GM23338 (cell line): ENCODE results near the gene CLK3. TPM values are rescaled to one million over a fixed set of nuclear protein-coding genes. Genes with fewer than 3 reads are reported as not detected.

Experiments
- ATAC-seq: fragments of 200-7000 bp; cut with Tn5 transposase; 3 replicates; pipeline ENCODE4 v1.9.1; 2020
- DNase-seq: peaks from one replicate; pipeline ENCODE4 v3.0.0-alpha.2; 2015; ENCODE audit warnings: low spot score
- H2AFZ ChIP-seq: fragments of 200-600 bp; sonication (generic); 2 replicates; pipeline ENCODE4 v1.8.0; 2016; ENCODE audit warnings: antibody characterized with exemption, mild to moderate bottlenecking, moderate library complexity
- H3F3A ChIP-seq: fragments of 200-600 bp; sonication (generic); replicated peaks from 2 replicates; pipeline ENCODE4 v1.8.0; 2017; ENCODE audit warnings: antibody characterized with exemption, mixed run types, low read depth
- H3K27ac ChIP-seq: fragments of 200-600 bp; sonication (generic); 2 replicates; pipeline ENCODE4 v1.6.1; 2016; ENCODE audit warnings: low read depth
- H3K27me3 ChIP-seq: fragments of 200-600 bp; sonication (generic); 2 replicates; pipeline ENCODE4 v1.8.0; 2016; ENCODE audit warnings: mild to moderate bottlenecking, mixed run types, moderate library complexity; ENCODE audit not compliant: insufficient read depth
- H3K36me3 ChIP-seq: fragments of 200-600 bp; sonication (generic); 2 replicates; pipeline ENCODE4 v1.8.0; 2016; ENCODE audit warnings: mild to moderate bottlenecking; ENCODE audit not compliant: insufficient read depth
- H3K4me1 ChIP-seq: fragments of 200-600 bp; sonication (generic); 2 replicates; pipeline ENCODE4 v1.8.0; 2016; ENCODE audit warnings: mild to moderate bottlenecking, moderate library complexity; ENCODE audit not compliant: insufficient read depth
- H3K4me2 ChIP-seq: fragments of 200-600 bp; sonication (generic); 2 replicates; pipeline ENCODE4 v1.7.1; 2017; ENCODE audit warnings: mixed run types
- H3K4me3 ChIP-seq: fragments of 200-600 bp; sonication (generic); 2 replicates; pipeline ENCODE4 v1.6.1; 2016; ENCODE audit warnings: mixed run types
- H3K79me2 ChIP-seq: fragments of 200-600 bp; sonication (generic); replicated peaks from 2 replicates; pipeline ENCODE4 v1.8.0; 2017; ENCODE audit warnings: mild to moderate bottlenecking; ENCODE audit not compliant: insufficient read depth
- H3K9me2 ChIP-seq: fragments of 200-600 bp; sonication (generic); 2 replicates; pipeline ENCODE4 v1.8.0; 2017; ENCODE audit not compliant: insufficient read depth
- H4K20me1 ChIP-seq: fragments of 200-600 bp; sonication (generic); replicated peaks from 2 replicates; pipeline ENCODE4 v1.8.0; 2017; ENCODE audit warnings: mild to moderate bottlenecking; ENCODE audit not compliant: insufficient read depth
- H3K27ac Mint-ChIP-seq: 2 replicates; pipeline ENCODE4 v1.8.0; 2020; ENCODE audit warnings: inconsistent platforms, mild to moderate bottlenecking, moderate library complexity, mixed read lengths
- H3K27me3 Mint-ChIP-seq: 3 replicates; pipeline ENCODE4 v1.8.0; 2022; ENCODE audit warnings: low read depth, mild to moderate bottlenecking, moderate library complexity, mixed read lengths, inconsistent platforms; ENCODE audit not compliant: insufficient read depth, poor library complexity
- H3K36me3 Mint-ChIP-seq: 3 replicates; pipeline ENCODE4 v1.8.0; 2021; ENCODE audit warnings: low read depth, mild to moderate bottlenecking, inconsistent platforms, moderate library complexity, mixed read lengths
- H3K4me1 Mint-ChIP-seq: 3 replicates; pipeline ENCODE4 v1.8.0; 2020; ENCODE audit warnings: mild to moderate bottlenecking, inconsistent platforms, mixed read lengths
- H3K4me3 Mint-ChIP-seq: 3 replicates; pipeline ENCODE4 v1.8.0; 2021; ENCODE audit warnings: moderate library complexity, mild to moderate bottlenecking, inconsistent platforms, mixed read lengths
- H3K9me3 Mint-ChIP-seq: 3 replicates; pipeline ENCODE4 v1.8.0; 2020; ENCODE audit warnings: moderate library complexity, mild to moderate bottlenecking, inconsistent platforms, mixed read lengths
- JUNB ChIP-seq: IDR thresholded peaks from one replicate; pipeline ENCODE4 v1.6.1; 2016; ENCODE audit warnings: antibody characterized with exemption; ENCODE audit not compliant: unreplicated experiment
- NANOG ChIP-seq: IDR thresholded peaks from 2 replicates; pipeline ENCODE4 v1.6.1; 2016; ENCODE audit warnings: antibody characterized with exemption, borderline replicate concordance
- STAT1 ChIP-seq: IDR thresholded peaks from one replicate; pipeline ENCODE4 v1.6.1; 2016; ENCODE audit warnings: antibody characterized with exemption; ENCODE audit not compliant: unreplicated experiment
- polyA plus RNA-seq: library from polyadenylated mRNA; unstranded; fragments of >200 nt; fragmentation: Nextera tagmentation; extraction: Ambion mirVana; gene quantifications from 2 replicates; pipeline ENCODE4 v1.2.1, GENCODE V29; 2016
- total RNA-seq: library from RNA; depleted of rRNA; stranded (reverse); fragments of >200 nt; shearing (Covaris generic); gene quantifications from 2 replicates; pipeline ENCODE4 v1.2.3, GENCODE V29; 2014
- TF ChIP-seq, protein P1 (sequence below): fragments of 250-450 bp; sonication (Bioruptor Pico); IDR thresholded peaks from 2 replicates; pipeline ENCODE4 v1.5.0; 2020; ENCODE audit warnings: mild to moderate bottlenecking, moderate library complexity
- TF ChIP-seq, protein P2 (sequence below): IDR thresholded peaks from 2 replicates; pipeline ENCODE4 v1.6.1; 2016; ENCODE audit warnings: antibody characterized with exemption

Gene CLK3
- total and polyA plus RNA-seq, 2 experiments from 2014 or later = 40.7 to 67.7 TPM

DNA sequence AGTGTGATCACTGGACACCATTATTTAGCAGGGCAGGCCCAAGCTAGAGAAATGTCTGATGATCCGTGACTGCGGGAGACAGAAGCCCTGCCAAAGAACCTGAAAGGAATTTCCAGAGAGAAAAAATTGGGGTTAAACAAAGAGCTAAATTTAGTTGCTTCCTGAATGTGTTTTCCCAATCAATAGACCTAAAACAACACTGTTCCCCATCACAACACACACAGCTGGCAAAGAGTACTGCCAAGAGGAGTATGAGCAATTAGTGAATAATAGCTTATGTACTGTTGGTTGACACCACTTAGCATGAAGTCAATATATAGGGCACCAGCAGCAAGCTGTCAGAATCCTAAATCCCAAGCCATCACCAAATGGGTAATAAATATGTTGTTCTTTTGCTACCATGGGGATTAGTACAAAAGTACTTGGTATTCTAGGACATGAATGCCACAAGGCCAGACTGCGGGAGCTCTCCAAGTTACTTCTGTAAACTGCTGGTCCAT, 35.7 kb downstream of the CLK3 start (continued):
- TF ChIP-seq, protein P1, sequence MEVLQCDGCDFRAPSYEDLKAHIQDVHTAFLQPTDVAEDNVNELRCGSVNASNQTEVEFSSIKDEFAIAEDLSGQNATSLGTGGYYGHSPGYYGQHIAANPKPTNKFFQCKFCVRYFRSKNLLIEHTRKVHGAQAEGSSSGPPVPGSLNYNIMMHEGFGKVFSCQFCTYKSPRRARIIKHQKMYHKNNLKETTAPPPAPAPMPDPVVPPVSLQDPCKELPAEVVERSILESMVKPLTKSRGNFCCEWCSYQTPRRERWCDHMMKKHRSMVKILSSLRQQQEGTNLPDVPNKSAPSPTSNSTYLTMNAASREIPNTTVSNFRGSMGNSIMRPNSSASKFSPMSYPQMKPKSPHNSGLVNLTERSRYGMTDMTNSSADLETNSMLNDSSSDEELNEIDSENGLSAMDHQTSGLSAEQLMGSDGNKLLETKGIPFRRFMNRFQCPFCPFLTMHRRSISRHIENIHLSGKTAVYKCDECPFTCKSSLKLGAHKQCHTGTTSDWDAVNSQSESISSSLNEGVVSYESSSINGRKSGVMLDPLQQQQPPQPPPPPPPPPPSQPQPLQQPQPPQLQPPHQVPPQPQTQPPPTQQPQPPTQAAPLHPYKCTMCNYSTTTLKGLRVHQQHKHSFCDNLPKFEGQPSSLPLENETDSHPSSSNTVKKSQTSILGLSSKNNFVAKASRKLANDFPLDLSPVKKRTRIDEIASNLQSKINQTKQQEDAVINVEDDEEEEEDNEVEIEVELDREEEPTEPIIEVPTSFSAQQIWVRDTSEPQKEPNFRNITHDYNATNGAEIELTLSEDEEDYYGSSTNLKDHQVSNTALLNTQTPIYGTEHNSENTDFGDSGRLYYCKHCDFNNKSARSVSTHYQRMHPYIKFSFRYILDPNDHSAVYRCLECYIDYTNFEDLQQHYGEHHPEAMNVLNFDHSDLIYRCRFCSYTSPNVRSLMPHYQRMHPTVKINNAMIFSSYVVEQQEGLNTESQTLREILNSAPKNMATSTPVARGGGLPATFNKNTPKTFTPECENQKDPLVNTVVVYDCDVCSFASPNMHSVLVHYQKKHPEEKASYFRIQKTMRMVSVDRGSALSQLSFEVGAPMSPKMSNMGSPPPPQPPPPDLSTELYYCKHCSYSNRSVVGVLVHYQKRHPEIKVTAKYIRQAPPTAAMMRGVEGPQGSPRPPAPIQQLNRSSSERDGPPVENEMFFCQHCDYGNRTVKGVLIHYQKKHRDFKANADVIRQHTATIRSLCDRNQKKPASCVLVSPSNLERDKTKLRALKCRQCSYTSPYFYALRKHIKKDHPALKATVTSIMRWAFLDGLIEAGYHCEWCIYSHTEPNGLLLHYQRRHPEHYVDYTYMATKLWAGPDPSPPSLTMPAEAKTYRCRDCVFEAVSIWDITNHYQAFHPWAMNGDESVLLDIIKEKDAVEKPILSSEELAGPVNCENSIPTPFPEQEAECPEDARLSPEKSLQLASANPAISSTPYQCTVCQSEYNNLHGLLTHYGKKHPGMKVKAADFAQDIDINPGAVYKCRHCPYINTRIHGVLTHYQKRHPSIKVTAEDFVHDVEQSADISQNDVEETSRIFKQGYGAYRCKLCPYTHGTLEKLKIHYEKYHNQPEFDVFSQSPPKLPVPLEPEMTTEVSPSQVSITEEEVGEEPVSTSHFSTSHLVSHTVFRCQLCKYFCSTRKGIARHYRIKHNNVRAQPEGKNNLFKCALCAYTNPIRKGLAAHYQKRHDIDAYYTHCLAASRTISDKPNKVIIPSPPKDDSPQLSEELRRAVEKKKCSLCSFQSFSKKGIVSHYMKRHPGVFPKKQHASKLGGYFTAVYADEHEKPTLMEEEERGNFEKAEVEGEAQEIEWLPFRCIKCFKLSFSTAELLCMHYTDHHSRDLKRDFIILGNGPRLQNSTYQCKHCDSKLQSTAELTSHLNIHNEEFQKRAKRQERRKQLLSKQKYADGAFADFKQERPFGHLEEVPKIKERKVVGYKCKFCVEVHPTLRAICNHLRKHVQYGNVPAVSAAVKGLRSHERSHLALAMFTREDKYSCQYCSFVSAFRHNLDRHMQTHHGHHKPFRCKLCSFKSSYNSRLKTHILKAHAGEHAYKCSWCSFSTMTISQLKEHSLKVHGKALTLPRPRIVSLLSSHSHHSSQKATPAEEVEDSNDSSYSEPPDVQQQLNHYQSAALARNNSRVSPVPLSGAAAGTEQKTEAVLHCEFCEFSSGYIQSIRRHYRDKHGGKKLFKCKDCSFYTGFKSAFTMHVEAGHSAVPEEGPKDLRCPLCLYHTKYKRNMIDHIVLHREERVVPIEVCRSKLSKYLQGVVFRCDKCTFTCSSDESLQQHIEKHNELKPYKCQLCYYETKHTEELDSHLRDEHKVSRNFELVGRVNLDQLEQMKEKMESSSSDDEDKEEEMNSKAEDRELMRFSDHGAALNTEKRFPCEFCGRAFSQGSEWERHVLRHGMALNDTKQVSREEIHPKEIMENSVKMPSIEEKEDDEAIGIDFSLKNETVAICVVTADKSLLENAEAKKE (CRISPR knock-in tag) = no peak
- TF ChIP-seq, protein P2, sequence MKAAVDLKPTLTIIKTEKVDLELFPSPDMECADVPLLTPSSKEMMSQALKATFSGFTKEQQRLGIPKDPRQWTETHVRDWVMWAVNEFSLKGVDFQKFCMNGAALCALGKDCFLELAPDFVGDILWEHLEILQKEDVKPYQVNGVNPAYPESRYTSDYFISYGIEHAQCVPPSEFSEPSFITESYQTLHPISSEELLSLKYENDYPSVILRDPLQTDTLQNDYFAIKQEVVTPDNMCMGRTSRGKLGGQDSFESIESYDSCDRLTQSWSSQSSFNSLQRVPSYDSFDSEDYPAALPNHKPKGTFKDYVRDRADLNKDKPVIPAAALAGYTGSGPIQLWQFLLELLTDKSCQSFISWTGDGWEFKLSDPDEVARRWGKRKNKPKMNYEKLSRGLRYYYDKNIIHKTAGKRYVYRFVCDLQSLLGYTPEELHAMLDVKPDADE = no peak

GRCh38 chr15:74653426-74654102, 37.9 kb downstream of the CLK3 start:
- Mint-ChIP-seq H3K36me3 (peaks cover 15% of the 10 kb centered on the region), H3K4me1 (no peaks in the 10 kb centered on the region), H3K9me3 (no peaks in the 10 kb centered on the region), H3K4me3 (no peak overlapping the region), H3K27ac (no peak overlapping the region), H3K27me3 (no peaks in the 10 kb centered on the region)
- Histone ChIP-seq H3K36me3 (peaks cover 9% of the 10 kb centered on the region; the same call in 1 of the 2 replicates), H3K79me2 (peaks cover 13% of the 10 kb centered on the region), H3K4me2 (no peak overlapping the region), H3K27ac (no peak overlapping the region), H3K4me3 (no peak overlapping the region), H3K9me2 (no peaks in the 10 kb centered on the region), H3F3A (no peaks in the 10 kb centered on the region), H2AFZ (no peak overlapping the region), H3K27me3 (no peaks in the 10 kb centered on the region), H4K20me1 (0 out of 2 replicates have a peak, but pooled peaks cover 13% of the 10 kb centered on the region), H3K4me1 (no peaks in the 10 kb centered on the region)
- DNase-seq (no peak), ATAC-seq (no peak)
- TF ChIP-seq, protein P1 (CRISPR knock-in tag) = no peak
- no peak for TF ChIP-seq JUNB
- no peak for TF ChIP-seq NANOG
- TF ChIP-seq, protein P2 = no peak
- no peak for TF ChIP-seq STAT1
